OCI-LY7 (cell line): Measurements from ENCODE around the gene TIGAR. TPM values are rescaled to one million over a fixed set of nuclear protein-coding genes. Genes with fewer than 3 reads are reported as not detected.

ENCODE experiments used
- BruUV-seq: library from RNA; stranded (reverse); fragments of 400-500 nt; replicated peaks from 2 replicates; lab custom pipeline; 2021; lab: Mats Ljungman, UMichigan
- CTCF ChIA-PET: fragments of 300-600 bp; sonication (Branson Sonifier 250); formaldehyde crosslinking; loops from one replicate; lab custom pipeline; 2022; ENCODE audit warnings: antibody characterized with exemption; ENCODE audit not compliant: unreplicated experiment; lab: Charles Lee
- POLR2A ChIA-PET: fragments of 300-600 bp; sonication (Branson Sonifier 250); formaldehyde crosslinking; loops from one replicate; lab custom pipeline; 2022; ENCODE audit warnings: antibody characterized with exemption; lab: Charles Lee
- DNase-seq: peaks from one replicate; pipeline ENCODE4 v3.0.0-alpha.2; 2015; ENCODE audit warnings: low spot score
- H2AFZ ChIP-seq: fragments of 200-600 bp; sonication (generic), shearing (Covaris generic); 2 replicates; pipeline ENCODE4 v1.6.1; 2014; ENCODE audit warnings: mild to moderate bottlenecking, antibody characterized with exemption, low read length, moderate library complexity
- H3K27ac ChIP-seq: fragments of 200-600 bp; sonication (generic); 2 replicates; pipeline ENCODE4 v1.5.1; 2014; ENCODE audit warnings: mixed run types, low read depth, mild to moderate bottlenecking, moderate library complexity, low read length, inconsistent platforms; ENCODE audit not compliant: poor library complexity, severe bottlenecking
- H3K36me3 ChIP-seq: fragments of 200-600 bp; sonication (generic); 2 replicates; pipeline ENCODE4 v1.6.1; 2014; ENCODE audit warnings: mild to moderate bottlenecking, antibody characterized with exemption, low read length, moderate library complexity, mixed read lengths; ENCODE audit not compliant: insufficient read depth
- H3K4me1 ChIP-seq: fragments of 200-600 bp; sonication (generic); 2 replicates; pipeline ENCODE4 v1.5.1; 2014; ENCODE audit warnings: mild to moderate bottlenecking, low read length; ENCODE audit not compliant: insufficient read depth, poor library complexity, severe bottlenecking
- H3K4me2 ChIP-seq: fragments of 200-600 bp; sonication (generic); 2 replicates; pipeline ENCODE4 v1.6.1; 2014; ENCODE audit warnings: mild to moderate bottlenecking, low read length
- H3K4me3 ChIP-seq: fragments of 200-600 bp; sonication (generic); 2 replicates; pipeline ENCODE4 v1.5.1; 2014; ENCODE audit warnings: mild to moderate bottlenecking, low read depth, low read length; ENCODE audit not compliant: poor library complexity, severe bottlenecking
- H3K79me2 ChIP-seq: fragments of 200-600 bp; sonication (generic); 2 replicates; pipeline ENCODE4 v1.6.1; 2016; ENCODE audit warnings: low read depth, mild to moderate bottlenecking, low read length, moderate library complexity, mixed read lengths; ENCODE audit not compliant: insufficient read depth
- H3K9me2 ChIP-seq: fragments of 200-600 bp; sonication (generic); 2 replicates; pipeline ENCODE4 v1.6.1; 2016; ENCODE audit warnings: mild to moderate bottlenecking, low read length, mixed read lengths; ENCODE audit not compliant: insufficient read depth
- H3K9me3 ChIP-seq: fragments of 200-600 bp; sonication (generic); 2 replicates; pipeline ENCODE4 v1.6.1; 2014; ENCODE audit warnings: mild to moderate bottlenecking, mixed run types, low read length, mixed read lengths
- H4K20me1 ChIP-seq: fragments of 200-600 bp; sonication (generic); 2 replicates; pipeline ENCODE4 v1.6.1; 2014; ENCODE audit warnings: mild to moderate bottlenecking, antibody characterized with exemption, low read length, moderate library complexity, mixed read lengths; ENCODE audit not compliant: insufficient read depth
- CTCF ChIP-seq: fragments of 200-600 bp; sonication (generic); conservative IDR thresholded peaks from 2 replicates; pipeline ENCODE4 v1.5.1; 2014; ENCODE audit warnings: mild to moderate bottlenecking, antibody characterized with exemption, low read length, moderate library complexity, mixed read lengths
- EZH2phosphoT487 ChIP-seq: fragments of 200-600 bp; sonication (generic); IDR thresholded peaks from 2 replicates; pipeline ENCODE4 v1.6.1; 2018; ENCODE audit warnings: low read depth, borderline replicate concordance, mild to moderate bottlenecking, mixed run types, antibody characterized with exemption, low read length, moderate library complexity, mixed read lengths
- intact Hi-C: fragments of 100-400 bp; cut with micrococcal nuclease; formaldehyde crosslinking; loops from one replicate; pipeline ENCODE4 v1.10.0; 2022; ENCODE audit not compliant: unreplicated experiment
- total RNA-seq, 2 experiments: library from RNA; depleted of rRNA in 1 of 2; stranded (reverse); fragments of >200 nt in 1 of 2; shearing (Covaris generic) in 1 of 2; gene quantifications; 2 replicates each; pipeline ENCODE4 v1.2.3, GENCODE V29; 2014 to 2022

TIGAR gene
- total RNA-seq, 2 experiments from 2014 or later: 8.0 to 24.7 TPM

- Histone ChIP-seq H3K4me3 (no peak overlapping the region), H3K4me2 (no peak overlapping the region), H3K27ac (no peak overlapping the region), H3K9me2 (no peaks in the 10 kb centered on the region), H3K4me1 (no peaks in the 10 kb centered on the region), H2AFZ (no peak overlapping the region), H3K36me3 (no peaks in the 10 kb centered on the region), H3K9me3 (no peaks in the 10 kb centered on the region), H4K20me1 (no peaks in the 10 kb centered on the region), H3K79me2 (no peaks in the 10 kb centered on the region)
- POLR2A ChIA-PET: no interaction called here
- TF ChIP-seq EZH2phosphoT487 (no peak), CTCF (no peak)
- intact Hi-C loops: no loop called here
- CTCF ChIA-PET: no interaction called here
- no peak for DNase-seq
- BruUV-seq: no TSS peak
Observed at GRCh38 chr12:4283512-4284255, 37.3 kb upstream of the TIGAR start.

GRCh38 chr12:4284306-4284705, 36.7 kb upstream of the TIGAR start:
- no TSS peak for BruUV-seq
- ChIA-PET CTCF (no interaction called here), POLR2A (no interaction called here)
- DNase-seq: no peak
- H3K4me1 ChIP-seq: no peaks in the 10 kb centered on the region
- H4K20me1 ChIP-seq: no peaks in the 10 kb centered on the region
- no peak overlapping the region for H3K4me2 ChIP-seq
- intact Hi-C loops: no loop called here
- no peaks in the 10 kb centered on the region for H3K9me3 ChIP-seq
- no peaks in the 10 kb centered on the region for H3K36me3 ChIP-seq
- H3K27ac ChIP-seq: no peak overlapping the region
- no peak overlapping the region for H2AFZ ChIP-seq
- H3K9me2 ChIP-seq: no peaks in the 10 kb centered on the region
- no peak overlapping the region for H3K4me3 ChIP-seq
- H3K79me2 ChIP-seq: no peaks in the 10 kb centered on the region
- TF ChIP-seq EZH2phosphoT487 (no peak), CTCF (no peak)

GRCh38 chr12:4285070-4285469, 35.9 kb upstream of the TIGAR start:
- Histone ChIP-seq H4K20me1 (no peaks in the 10 kb centered on the region), H3K9me2 (no peaks in the 10 kb centered on the region), H3K4me1 (no peaks in the 10 kb centered on the region), H3K4me3 (no peak overlapping the region), H3K36me3 (no peaks in the 10 kb centered on the region), H3K4me2 (no peak overlapping the region), H2AFZ (no peak overlapping the region), H3K79me2 (no peaks in the 10 kb centered on the region), H3K27ac (no peak overlapping the region), H3K9me3 (no peaks in the 10 kb centered on the region)
- CTCF ChIA-PET: no interaction called here
- BruUV-seq: no TSS peak
- TF ChIP-seq CTCF (no peak), EZH2phosphoT487 (no peak)
- intact Hi-C loops: no loop called here
- no peak for DNase-seq
- POLR2A ChIA-PET: no interaction called here
